HepG2 (cell line): ENCODE measurements around the gene PAK2. TPM values are rescaled to one million over a fixed set of nuclear protein-coding genes. Genes with fewer than 3 reads are reported as not detected.

Source experiments
- HOXA9 ChIP-seq: sonication (generic); formaldehyde crosslinking; IDR thresholded peaks from 2 replicates; pipeline ENCODE4 v1.8.1; 2022; ENCODE audit warnings: missing genetic modification reagents, mild to moderate bottlenecking, moderate library complexity, borderline replicate concordance
- KDM6A ChIP-seq: IDR thresholded peaks from 2 replicates; pipeline ENCODE4 v1.6.1; 2016; ENCODE audit warnings: low read depth
- MTF2 ChIP-seq: sonication (generic); formaldehyde crosslinking; IDR thresholded peaks from 2 replicates; pipeline ENCODE4 v1.5.0; 2020; ENCODE audit warnings: missing genetic modification reagents, borderline replicate concordance
- NFE2 ChIP-seq: sonication (generic); formaldehyde crosslinking; IDR thresholded peaks from 2 replicates; pipeline ENCODE4 v1.4.0; 2020; ENCODE audit warnings: missing genetic modification reagents
- PHF5A ChIP-seq: IDR thresholded peaks from one replicate; pipeline ENCODE4 v1.6.1; 2018; ENCODE audit warnings: low read depth, missing genetic modification reagents; ENCODE audit not compliant: unreplicated experiment
- RELA ChIP-seq: sonication (generic); formaldehyde crosslinking; IDR thresholded peaks from 2 replicates; pipeline ENCODE4 v1.4.0; 2020; ENCODE audit warnings: missing genetic modification reagents
- SNAPC2 ChIP-seq: sonication (generic); formaldehyde crosslinking; IDR thresholded peaks from 2 replicates; pipeline ENCODE4 v1.8.1; 2022; ENCODE audit warnings: mild to moderate bottlenecking, missing genetic modification reagents
- SRSF1 ChIP-seq: fragments of 200-400 bp; formaldehyde crosslinking; optimal IDR thresholded peaks from 2 replicates; pipeline ENCODE3; 2017; ENCODE audit warnings: mild to moderate bottlenecking, low read depth, low read length, moderate library complexity
- U2AF2 ChIP-seq: fragments of 200-400 bp; formaldehyde crosslinking; IDR thresholded peaks from 2 replicates; pipeline ENCODE4 v1.6.1; 2017; ENCODE audit warnings: low read depth, mild to moderate bottlenecking, low read length
- ZKSCAN5 ChIP-seq: sonication (generic); formaldehyde crosslinking; IDR thresholded peaks from 2 replicates; pipeline ENCODE4 v1.5.1; 2020; ENCODE audit warnings: mild to moderate bottlenecking, missing genetic modification reagents
- ZNF335 ChIP-seq: sonication (generic); formaldehyde crosslinking; IDR thresholded peaks from 2 replicates; pipeline ENCODE4 v1.4.0; 2020; ENCODE audit warnings: missing genetic modification reagents
- ZNF564 ChIP-seq: sonication (generic); formaldehyde crosslinking; IDR thresholded peaks from 2 replicates; pipeline ENCODE4 v1.8.1; 2023; ENCODE audit warnings: mild to moderate bottlenecking, missing genetic modification reagents
- ZSCAN12 ChIP-seq: sonication (generic); formaldehyde crosslinking; IDR thresholded peaks from 2 replicates; pipeline ENCODE4 v1.9.0; 2021; ENCODE audit warnings: mild to moderate bottlenecking, missing genetic modification reagents
- polyA plus RNA-seq, 8 experiments: library from polyadenylated mRNA; depleted of rRNA in 3 of 8; stranded (reverse) in 7 of 8; unstranded in 1 of 8; fragments of >200 nt; fragmentation: Illumina TruSeq in 4 of 8; extraction: Trizol in 4 of 8; gene quantifications; 2 replicates each; pipeline versions ENCODE4 v1.2.1 to v1.2.3, GENCODE V29; 2011 to 2016; ENCODE audit warnings: low read depth in 4 of 8, missing spikeins in 1 of 8, mixed read lengths in 1 of 8; ENCODE audit not compliant: insufficient read depth in 1 of 8
- total RNA-seq, 5 experiments: library from RNA; depleted of rRNA; stranded (reverse); fragments of >200 nt; fragmentation: Illumina TruSeq; extraction: Trizol; gene quantifications; 2 replicates each; pipeline ENCODE4 v1.2.3, GENCODE V29; 2016; ENCODE audit warnings: low read depth in 1 of 5
- TF ChIP-seq, protein P1 (sequence below): sonication (generic); formaldehyde crosslinking; IDR thresholded peaks from 2 replicates; pipeline ENCODE4 v1.4.0; 2020; ENCODE audit warnings: missing genetic modification reagents
- TF ChIP-seq, protein P2 (sequence below): sonication (generic); formaldehyde crosslinking; IDR thresholded peaks from 2 replicates; pipeline ENCODE4 v1.4.0; 2020; ENCODE audit warnings: missing genetic modification reagents
- TF ChIP-seq, protein P3 (sequence below): sonication (generic); formaldehyde crosslinking; IDR thresholded peaks from 2 replicates; pipeline ENCODE4 v1.4.0; 2020; ENCODE audit warnings: missing genetic modification reagents
- TF ChIP-seq, protein P4 (sequence below): sonication (generic); formaldehyde crosslinking; IDR thresholded peaks from 2 replicates; pipeline ENCODE4 v1.8.0; 2022; ENCODE audit warnings: mild to moderate bottlenecking, missing genetic modification reagents
- TF ChIP-seq, protein P5 (sequence below): sonication (generic); formaldehyde crosslinking; IDR thresholded peaks from 2 replicates; pipeline ENCODE4 v1.9.0; 2021; ENCODE audit warnings: missing genetic modification reagents, mild to moderate bottlenecking, borderline replicate concordance

The PAK2 gene
- total and polyA plus RNA-seq, 2 of the 13 experiments (the other 11 are each of a cell fraction or from before 2014, with no cell fraction given), result 23.0 to 24.7 TPM

DNA sequence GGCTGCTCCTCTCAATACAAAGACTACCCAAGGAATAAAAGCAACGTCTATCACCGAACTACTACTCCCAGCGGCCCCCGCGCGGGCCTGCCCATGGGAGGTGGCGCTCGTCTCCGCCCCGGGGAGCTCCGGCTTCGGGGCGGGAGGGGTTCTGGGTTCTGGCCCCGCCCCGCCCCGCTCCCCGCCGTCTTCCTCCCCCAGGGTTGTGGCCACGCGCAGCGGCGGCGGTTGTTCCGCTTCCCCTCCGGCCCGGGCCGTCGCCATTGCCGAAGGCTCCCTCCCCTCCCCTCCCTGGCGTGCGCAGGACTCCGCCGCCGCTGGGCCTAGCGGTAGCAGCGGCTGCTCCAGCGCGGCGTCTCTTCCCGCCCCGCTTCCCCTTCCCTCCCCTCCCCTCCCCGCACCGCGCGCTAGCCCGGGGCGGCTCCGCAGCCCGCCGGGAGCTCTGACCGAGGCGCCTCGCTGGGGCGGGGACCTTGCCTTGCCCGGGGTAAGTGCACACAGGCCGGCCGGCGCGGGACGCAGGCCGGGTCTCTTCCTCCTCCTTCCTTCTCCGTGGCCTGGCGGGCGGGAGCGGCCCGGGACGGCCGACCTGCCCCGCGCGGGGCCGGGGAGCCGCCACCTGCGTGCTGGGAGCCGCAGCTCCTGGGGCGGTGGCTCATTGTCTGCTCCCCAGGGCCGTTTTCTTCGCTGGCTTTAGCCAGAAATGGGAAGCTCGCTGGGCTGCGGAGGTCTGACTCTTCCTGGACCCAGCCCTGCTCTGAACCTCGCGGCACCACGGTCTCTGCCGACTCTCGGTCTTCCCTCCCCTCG, at the start of gene PAK2 (continued):
- TF ChIP-seq SNAPC2 (CRISPR knock-in tag) (no peak), PHF5A (CRISPR knock-in tag) (peak; percentile 20), KDM6A (CRISPR knock-in tag) (no peak), ZKSCAN5 (no peak), ZNF335 (CRISPR knock-in tag) (no peak), U2AF2 (no peak), SRSF1 (peak; percentile 89), HOXA9 (CRISPR knock-in tag) (no peak; the same call in 1 of the 2 replicates), NFE2 (CRISPR knock-in tag) (no peak), RELA (CRISPR knock-in tag) (no peak), ZSCAN12 (CRISPR knock-in tag) (no peak), ZNF564 (CRISPR knock-in tag) (no peak), MTF2 (no peak)
- TF ChIP-seq, protein P1, sequence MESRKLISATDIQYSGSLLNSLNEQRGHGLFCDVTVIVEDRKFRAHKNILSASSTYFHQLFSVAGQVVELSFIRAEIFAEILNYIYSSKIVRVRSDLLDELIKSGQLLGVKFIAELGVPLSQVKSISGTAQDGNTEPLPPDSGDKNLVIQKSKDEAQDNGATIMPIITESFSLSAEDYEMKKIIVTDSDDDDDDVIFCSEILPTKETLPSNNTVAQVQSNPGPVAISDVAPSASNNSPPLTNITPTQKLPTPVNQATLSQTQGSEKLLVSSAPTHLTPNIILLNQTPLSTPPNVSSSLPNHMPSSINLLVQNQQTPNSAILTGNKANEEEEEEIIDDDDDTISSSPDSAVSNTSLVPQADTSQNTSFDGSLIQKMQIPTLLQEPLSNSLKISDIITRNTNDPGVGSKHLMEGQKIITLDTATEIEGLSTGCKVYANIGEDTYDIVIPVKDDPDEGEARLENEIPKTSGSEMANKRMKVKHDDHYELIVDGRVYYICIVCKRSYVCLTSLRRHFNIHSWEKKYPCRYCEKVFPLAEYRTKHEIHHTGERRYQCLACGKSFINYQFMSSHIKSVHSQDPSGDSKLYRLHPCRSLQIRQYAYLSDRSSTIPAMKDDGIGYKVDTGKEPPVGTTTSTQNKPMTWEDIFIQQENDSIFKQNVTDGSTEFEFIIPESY, result no peak; the same call in 1 of the 2 replicates
- TF ChIP-seq, protein P2, sequence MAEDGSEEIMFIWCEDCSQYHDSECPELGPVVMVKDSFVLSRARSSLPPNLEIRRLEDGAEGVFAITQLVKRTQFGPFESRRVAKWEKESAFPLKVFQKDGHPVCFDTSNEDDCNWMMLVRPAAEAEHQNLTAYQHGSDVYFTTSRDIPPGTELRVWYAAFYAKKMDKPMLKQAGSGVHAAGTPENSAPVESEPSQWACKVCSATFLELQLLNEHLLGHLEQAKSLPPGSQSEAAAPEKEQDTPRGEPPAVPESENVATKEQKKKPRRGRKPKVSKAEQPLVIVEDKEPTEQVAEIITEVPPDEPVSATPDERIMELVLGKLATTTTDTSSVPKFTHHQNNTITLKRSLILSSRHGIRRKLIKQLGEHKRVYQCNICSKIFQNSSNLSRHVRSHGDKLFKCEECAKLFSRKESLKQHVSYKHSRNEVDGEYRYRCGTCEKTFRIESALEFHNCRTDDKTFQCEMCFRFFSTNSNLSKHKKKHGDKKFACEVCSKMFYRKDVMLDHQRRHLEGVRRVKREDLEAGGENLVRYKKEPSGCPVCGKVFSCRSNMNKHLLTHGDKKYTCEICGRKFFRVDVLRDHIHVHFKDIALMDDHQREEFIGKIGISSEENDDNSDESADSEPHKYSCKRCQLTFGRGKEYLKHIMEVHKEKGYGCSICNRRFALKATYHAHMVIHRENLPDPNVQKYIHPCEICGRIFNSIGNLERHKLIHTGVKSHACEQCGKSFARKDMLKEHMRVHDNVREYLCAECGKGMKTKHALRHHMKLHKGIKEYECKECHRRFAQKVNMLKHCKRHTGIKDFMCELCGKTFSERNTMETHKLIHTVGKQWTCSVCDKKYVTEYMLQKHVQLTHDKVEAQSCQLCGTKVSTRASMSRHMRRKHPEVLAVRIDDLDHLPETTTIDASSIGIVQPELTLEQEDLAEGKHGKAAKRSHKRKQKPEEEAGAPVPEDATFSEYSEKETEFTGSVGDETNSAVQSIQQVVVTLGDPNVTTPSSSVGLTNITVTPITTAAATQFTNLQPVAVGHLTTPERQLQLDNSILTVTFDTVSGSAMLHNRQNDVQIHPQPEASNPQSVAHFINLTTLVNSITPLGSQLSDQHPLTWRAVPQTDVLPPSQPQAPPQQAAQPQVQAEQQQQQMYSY (CRISPR knock-in tag), result no peak
- TF ChIP-seq, protein P3, sequence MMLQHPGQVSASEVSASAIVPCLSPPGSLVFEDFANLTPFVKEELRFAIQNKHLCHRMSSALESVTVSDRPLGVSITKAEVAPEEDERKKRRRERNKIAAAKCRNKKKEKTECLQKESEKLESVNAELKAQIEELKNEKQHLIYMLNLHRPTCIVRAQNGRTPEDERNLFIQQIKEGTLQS (CRISPR knock-in tag), result no peak
- TF ChIP-seq, protein P4, sequence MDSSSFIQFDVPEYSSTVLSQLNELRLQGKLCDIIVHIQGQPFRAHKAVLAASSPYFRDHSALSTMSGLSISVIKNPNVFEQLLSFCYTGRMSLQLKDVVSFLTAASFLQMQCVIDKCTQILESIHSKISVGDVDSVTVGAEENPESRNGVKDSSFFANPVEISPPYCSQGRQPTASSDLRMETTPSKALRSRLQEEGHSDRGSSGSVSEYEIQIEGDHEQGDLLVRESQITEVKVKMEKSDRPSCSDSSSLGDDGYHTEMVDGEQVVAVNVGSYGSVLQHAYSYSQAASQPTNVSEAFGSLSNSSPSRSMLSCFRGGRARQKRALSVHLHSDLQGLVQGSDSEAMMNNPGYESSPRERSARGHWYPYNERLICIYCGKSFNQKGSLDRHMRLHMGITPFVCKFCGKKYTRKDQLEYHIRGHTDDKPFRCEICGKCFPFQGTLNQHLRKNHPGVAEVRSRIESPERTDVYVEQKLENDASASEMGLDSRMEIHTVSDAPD, result no peak
- TF ChIP-seq, protein P5, sequence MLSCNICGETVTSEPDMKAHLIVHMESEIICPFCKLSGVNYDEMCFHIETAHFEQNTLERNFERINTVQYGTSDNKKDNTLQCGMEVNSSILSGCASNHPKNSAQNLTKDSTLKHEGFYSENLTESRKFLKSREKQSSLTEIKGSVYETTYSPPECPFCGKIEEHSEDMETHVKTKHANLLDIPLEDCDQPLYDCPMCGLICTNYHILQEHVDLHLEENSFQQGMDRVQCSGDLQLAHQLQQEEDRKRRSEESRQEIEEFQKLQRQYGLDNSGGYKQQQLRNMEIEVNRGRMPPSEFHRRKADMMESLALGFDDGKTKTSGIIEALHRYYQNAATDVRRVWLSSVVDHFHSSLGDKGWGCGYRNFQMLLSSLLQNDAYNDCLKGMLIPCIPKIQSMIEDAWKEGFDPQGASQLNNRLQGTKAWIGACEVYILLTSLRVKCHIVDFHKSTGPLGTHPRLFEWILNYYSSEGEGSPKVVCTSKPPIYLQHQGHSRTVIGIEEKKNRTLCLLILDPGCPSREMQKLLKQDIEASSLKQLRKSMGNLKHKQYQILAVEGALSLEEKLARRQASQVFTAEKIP (CRISPR knock-in tag), result no peak
